WERI-Rb-1 (cell line): ENCODE measurements around the gene ERGIC1.
A peak's percentile ranks its signal among the peaks of the same experiment; 100 is the strongest.

Experiments
- DNase-seq: peaks from one replicate; pipeline ENCODE4 v3.0.0-alpha.2; 2020
- H3K27ac ChIP-seq: fragments of 250-450 bp; sonication (Bioruptor Pico); 2 replicates; pipeline ENCODE4 v1.5.1; 2020; ENCODE audit warnings: mild to moderate bottlenecking, moderate library complexity
- H3K27me3 ChIP-seq: fragments of 250-450 bp; sonication (Bioruptor Pico); 2 replicates; pipeline ENCODE4 v1.5.1; 2021; ENCODE audit warnings: mild to moderate bottlenecking, low read depth, moderate library complexity; ENCODE audit not compliant: insufficient read depth, severe bottlenecking
- H3K36me3 ChIP-seq: fragments of 250-450 bp; sonication (Bioruptor Pico); 2 replicates; pipeline ENCODE4 v1.5.1; 2020; ENCODE audit warnings: mild to moderate bottlenecking, moderate library complexity
- H3K4me3 ChIP-seq: 2 replicates; pipeline ENCODE4 v1.5.1; 2011; ENCODE audit warnings: low read depth, mild to moderate bottlenecking, control low read depth, low read length
- H3K9me3 ChIP-seq: fragments of 250-450 bp; sonication (Bioruptor Pico); 2 replicates; pipeline ENCODE4 v1.5.1; 2021; ENCODE audit warnings: mild to moderate bottlenecking, moderate library complexity; ENCODE audit not compliant: severe bottlenecking
- CTCF ChIP-seq: IDR thresholded peaks from 2 replicates; pipeline ENCODE4 v1.5.1; 2011; ENCODE audit warnings: low read depth, mild to moderate bottlenecking, control low read depth, inconsistent platforms, low read length

ERGIC1 gene

DNA sequence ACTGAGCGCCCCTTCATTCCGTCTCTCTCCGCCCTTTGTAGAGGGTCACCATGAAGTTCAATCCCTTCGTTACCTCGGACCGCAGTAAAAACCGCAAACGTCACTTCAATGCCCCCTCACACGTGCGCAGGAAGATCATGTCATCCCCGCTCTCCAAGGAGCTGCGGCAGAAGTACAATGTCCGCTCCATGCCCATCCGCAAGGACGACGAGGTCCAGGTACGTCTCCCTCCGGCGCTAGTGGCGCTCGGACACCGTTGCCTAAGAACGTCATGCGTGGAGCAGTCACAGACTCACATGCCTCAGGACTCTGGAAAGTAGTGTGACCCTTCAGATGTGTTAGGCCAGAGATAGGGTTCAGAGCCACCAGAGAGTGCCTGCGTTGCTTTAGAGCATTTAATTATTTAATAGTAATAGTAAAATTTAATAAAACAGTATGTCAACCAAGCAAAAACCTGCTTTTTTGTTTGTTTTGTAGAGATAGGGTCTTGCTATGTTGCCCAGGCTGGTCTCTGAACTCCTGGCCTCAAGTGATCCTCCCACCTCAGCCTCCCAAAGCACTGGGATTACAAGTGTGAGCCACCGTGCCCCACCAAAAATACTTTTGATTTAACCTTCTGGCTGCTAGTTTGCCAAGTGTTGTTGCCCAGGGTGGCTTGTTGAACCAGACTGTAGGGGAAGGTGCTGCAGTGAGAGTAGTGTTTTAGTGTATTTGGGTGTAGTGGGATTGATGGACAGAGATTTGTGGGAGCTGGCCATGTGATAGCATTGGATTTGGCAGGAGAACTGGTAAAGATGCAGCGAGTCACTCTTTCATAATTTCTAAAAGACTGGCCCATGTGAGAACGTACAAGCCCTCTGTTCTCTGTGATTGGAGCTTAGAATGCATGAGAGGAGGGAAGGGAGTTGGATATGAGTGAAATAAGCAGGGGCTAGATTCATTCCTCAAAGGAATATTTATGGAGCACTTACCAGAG is 126.1 kb downstream of the ERGIC1 start:
- peaks cover 22% of the 10 kb centered on the region for H3K36me3 ChIP-seq
- no peaks in the 10 kb centered on the region for H3K9me3 ChIP-seq
- no peaks in the 10 kb centered on the region for H3K27me3 ChIP-seq
- TF ChIP-seq CTCF: no peak
- DNase-seq: no peak
- H3K27ac ChIP-seq: peak overlapping the region; percentile 79
- H3K4me3 ChIP-seq: peak overlapping the region; percentile 97

GRCh38 chr5:172969921-172970320 is 135.9 kb downstream of the ERGIC1 start:
- Histone ChIP-seq H3K27ac (no peak overlapping the region), H3K36me3 (peaks cover 20% of the 10 kb centered on the region), H3K27me3 (no peaks in the 10 kb centered on the region), H3K9me3 (no peaks in the 10 kb centered on the region), H3K4me3 (no peak overlapping the region)
- no peak for DNase-seq
- TF ChIP-seq CTCF: no peak

DNA sequence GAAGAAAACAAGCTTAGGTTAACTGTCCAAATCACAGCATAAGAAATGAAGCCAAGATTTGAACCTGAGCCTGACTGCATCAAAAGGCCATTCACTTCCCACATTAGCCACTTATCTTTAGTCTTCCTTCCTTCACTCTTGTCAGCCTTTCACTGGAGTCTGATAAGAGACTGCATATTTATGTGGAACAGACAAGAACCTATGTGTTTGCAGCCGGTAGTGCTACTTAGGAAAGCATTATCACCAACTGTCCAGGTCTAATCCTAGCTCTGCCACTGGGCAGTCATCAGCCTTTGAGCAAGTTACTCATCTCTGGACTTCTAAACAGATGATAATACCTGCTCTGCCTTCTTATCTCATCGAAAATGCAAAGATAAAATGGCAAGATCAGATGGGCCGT is 137.4 kb downstream of the ERGIC1 start:
- Histone ChIP-seq H3K27me3 (no peaks in the 10 kb centered on the region), H3K36me3 (peaks cover 13% of the 10 kb centered on the region), H3K4me3 (no peak overlapping the region), H3K27ac (no peak overlapping the region), H3K9me3 (no peaks in the 10 kb centered on the region)
- DNase-seq: no peak
- no peak for TF ChIP-seq CTCF

GRCh38 chr5:172972552-172972951 is 138.5 kb downstream of the ERGIC1 start:
- TF ChIP-seq CTCF: no peak
- no peak for DNase-seq
- Histone ChIP-seq H3K9me3 (no peaks in the 10 kb centered on the region), H3K4me3 (no peak overlapping the region), H3K27ac (no peak overlapping the region), H3K27me3 (no peaks in the 10 kb centered on the region), H3K36me3 (peaks cover 13% of the 10 kb centered on the region)

DNA sequence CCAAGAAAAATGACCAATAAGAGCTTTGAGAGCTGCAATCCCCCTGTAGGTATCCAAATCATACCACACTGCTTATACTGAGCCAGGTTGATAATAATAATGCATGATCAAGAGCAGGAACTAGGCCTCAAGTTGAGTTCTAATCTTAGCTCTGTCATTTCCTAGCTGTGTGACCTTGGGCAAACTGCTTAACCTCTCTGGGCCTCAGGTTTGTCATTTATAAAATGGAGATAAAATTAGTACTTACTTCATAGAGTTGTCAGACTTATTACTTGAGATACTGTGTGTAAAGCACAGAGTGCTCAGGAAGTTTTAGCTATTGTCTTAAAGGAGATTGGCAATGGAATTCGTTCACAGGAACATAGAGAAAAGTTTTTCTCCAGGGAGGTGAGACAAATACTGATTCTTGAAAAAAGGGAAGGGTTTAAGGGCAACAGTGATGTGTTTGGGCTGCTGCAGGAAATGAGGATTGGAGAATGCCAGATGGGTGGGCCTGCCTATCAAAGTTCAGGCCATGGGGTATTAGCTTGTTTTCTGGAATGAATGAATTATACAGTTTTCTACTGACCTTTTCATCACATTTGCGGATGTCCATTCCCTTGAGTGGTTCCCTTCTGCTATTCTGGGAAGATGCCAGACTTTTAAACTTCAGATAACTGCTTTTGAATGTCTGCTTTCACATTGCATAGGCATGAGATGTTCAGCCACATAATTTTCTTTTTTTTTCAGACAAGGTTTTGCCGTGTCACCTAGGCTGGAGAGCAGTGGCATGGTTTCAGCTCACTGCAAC is 139.3 kb downstream of the ERGIC1 start:
- Histone ChIP-seq H3K9me3 (no peaks in the 10 kb centered on the region), H3K36me3 (peaks cover 11% of the 10 kb centered on the region), H3K4me3 (no peak overlapping the region), H3K27ac (no peak overlapping the region), H3K27me3 (no peaks in the 10 kb centered on the region)
- no peak for TF ChIP-seq CTCF
- no peak for DNase-seq
